Esophagus muscularis mucosa (tissue), 4 donors: ENCODE results near the gene MUC4. TPM values are rescaled to one million over a fixed set of nuclear protein-coding genes. Genes with fewer than 3 reads are reported as not detected.
"Not testable (repeated sequence)": the region's sequence is repeated elsewhere in the genome, so short reads cannot be mapped to it uniquely, and the experiment has no call there.

ENCODE experiments used
- DNase-seq: peaks from one replicate; pipeline ENCODE4 v3.0.0-alpha.2; 2017; ENCODE audit errors: extremely low spot score
- H3K27ac ChIP-seq, 4 donors: fragments of 200-600 bp; sonication (generic); replicated peaks in 1 of 4; 1 replicate in 3 of 4; 2 replicates in 1 of 4; pipeline ENCODE4 v1.5.1; 2016 to 2019; ENCODE audit warnings: mild to moderate bottlenecking in 1 of 4
- H3K27me3 ChIP-seq, 4 donors: fragments of 200-600 bp; sonication (generic); one replicate each; pipeline versions ENCODE4 v1.5.1 to v1.6.0; 2016 to 2019
- H3K36me3 ChIP-seq, 4 donors: fragments of 200-600 bp; sonication (generic); one replicate each; pipeline ENCODE4 v1.5.1; 2016 to 2019
- H3K4me1 ChIP-seq, 4 donors: fragments of 200-600 bp; sonication (generic); one replicate each; pipeline ENCODE4 v1.5.1; 2016 to 2019
- H3K4me3 ChIP-seq, 4 donors: fragments of 200-600 bp; sonication (generic); 1 replicate in 2 of 4; 2 replicates in 2 of 4; pipeline ENCODE4 v1.5.1; 2016 to 2019; ENCODE audit warnings: mild to moderate bottlenecking in 4 of 4, moderate library complexity in 1 of 4
- H3K9me3 ChIP-seq, 4 donors: fragments of 200-600 bp; sonication (generic); 1 replicate in 3 of 4; 2 replicates in 1 of 4; pipeline ENCODE4 v1.5.1; 2016 to 2019
- EP300 ChIP-seq: sonication (generic); formaldehyde crosslinking; IDR thresholded peaks from one replicate; pipeline ENCODE4 v1.6.1; 2017; ENCODE audit warnings: antibody characterized with exemption
- POLR2A ChIP-seq: fragments of 450-650 bp; IDR thresholded peaks from one replicate; pipeline ENCODE4 v1.6.1; 2017; ENCODE audit warnings: antibody characterized with exemption, moderate library complexity, mild to moderate bottlenecking, low read depth
- POLR2AphosphoS5 ChIP-seq, 2 donors: sonication (generic); formaldehyde crosslinking; IDR thresholded peaks; one replicate each; pipeline ENCODE4 v1.6.1; 2017; ENCODE audit warnings: antibody characterized with exemption in 2 of 2
- WGBS: methylation state at CpG from one replicate; pipeline ENCODE4 v1.1.5; 2018; 5-methylcytosine and 5-hydroxymethylcytosine counted together
- intact Hi-C: fragments of 100-400 bp; cut with DNase I; formaldehyde crosslinking; loops from one replicate; pipeline ENCODE4 v1.15.1; 2023
- total RNA-seq, 4 donors: library from RNA; depleted of rRNA; stranded (reverse); fragments of >200 nt; gene quantifications; one replicate each; pipeline versions ENCODE4 v1.1.0 to v1.2.1, GENCODE V29; 2016
- TF ChIP-seq, protein P1 (sequence below), 3 experiments: fragments of 200-600 bp in 2 of 3; fragments of 450-650 bp in 1 of 3; sonication (generic) in 2 of 3; IDR thresholded peaks; one replicate each; pipeline ENCODE4 v1.5.1; 2017 to 2019; ENCODE audit warnings: antibody characterized with exemption in 3 of 3, mild to moderate bottlenecking in 2 of 3, moderate library complexity in 1 of 3

The MUC4 gene
- total RNA-seq, 4 donors from 2014 or later = 0.19 to 0.63 (median 0.42) TPM; not detected in 1

DNA sequence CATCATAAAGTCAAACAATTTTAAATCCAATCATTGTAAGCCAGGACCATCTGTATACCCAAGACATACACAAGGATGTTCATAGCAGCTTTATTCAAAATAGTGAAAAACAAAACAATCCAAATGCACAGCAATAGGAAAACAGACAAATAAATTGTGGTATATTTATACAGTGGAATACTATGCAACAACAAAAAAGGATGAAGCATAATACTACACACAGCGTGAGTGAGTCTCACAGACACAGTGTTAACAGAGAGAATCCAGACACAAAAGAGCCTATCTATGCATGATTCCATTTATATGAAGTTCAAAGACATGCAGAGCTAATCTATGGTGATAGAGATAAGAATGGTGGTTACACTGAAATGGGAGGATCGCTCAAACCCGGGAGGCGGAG lies 96.6 kb downstream of the MUC4 start:
- H3K9me3 ChIP-seq = no peaks in the 10 kb centered on the region
- H3K27me3 ChIP-seq = no peaks in the 10 kb centered on the region
- no peak for TF ChIP-seq POLR2A
- TF ChIP-seq POLR2AphosphoS5 (IDR thresholded peaks at IDR 0.05) = no peak
- TF ChIP-seq EP300 = no peak
- TF ChIP-seq, protein P1, sequence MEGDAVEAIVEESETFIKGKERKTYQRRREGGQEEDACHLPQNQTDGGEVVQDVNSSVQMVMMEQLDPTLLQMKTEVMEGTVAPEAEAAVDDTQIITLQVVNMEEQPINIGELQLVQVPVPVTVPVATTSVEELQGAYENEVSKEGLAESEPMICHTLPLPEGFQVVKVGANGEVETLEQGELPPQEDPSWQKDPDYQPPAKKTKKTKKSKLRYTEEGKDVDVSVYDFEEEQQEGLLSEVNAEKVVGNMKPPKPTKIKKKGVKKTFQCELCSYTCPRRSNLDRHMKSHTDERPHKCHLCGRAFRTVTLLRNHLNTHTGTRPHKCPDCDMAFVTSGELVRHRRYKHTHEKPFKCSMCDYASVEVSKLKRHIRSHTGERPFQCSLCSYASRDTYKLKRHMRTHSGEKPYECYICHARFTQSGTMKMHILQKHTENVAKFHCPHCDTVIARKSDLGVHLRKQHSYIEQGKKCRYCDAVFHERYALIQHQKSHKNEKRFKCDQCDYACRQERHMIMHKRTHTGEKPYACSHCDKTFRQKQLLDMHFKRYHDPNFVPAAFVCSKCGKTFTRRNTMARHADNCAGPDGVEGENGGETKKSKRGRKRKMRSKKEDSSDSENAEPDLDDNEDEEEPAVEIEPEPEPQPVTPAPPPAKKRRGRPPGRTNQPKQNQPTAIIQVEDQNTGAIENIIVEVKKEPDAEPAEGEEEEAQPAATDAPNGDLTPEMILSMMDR (IDR thresholded peaks at IDR 0.05) = no peak
- peaks cover 15 to 40% (median 34%) of the 10 kb centered on the region in 4 donors for H3K36me3 ChIP-seq
- no peak for DNase-seq
- no peak overlapping the region for H3K27ac ChIP-seq
- 69% methylated on average over 4 of the region's 4 CpGs for WGBS
- no peaks in the 10 kb centered on the region for H3K4me1 ChIP-seq
- intact Hi-C loops = no loop called here
- H3K4me3 ChIP-seq = no peak overlapping the region

DNA sequence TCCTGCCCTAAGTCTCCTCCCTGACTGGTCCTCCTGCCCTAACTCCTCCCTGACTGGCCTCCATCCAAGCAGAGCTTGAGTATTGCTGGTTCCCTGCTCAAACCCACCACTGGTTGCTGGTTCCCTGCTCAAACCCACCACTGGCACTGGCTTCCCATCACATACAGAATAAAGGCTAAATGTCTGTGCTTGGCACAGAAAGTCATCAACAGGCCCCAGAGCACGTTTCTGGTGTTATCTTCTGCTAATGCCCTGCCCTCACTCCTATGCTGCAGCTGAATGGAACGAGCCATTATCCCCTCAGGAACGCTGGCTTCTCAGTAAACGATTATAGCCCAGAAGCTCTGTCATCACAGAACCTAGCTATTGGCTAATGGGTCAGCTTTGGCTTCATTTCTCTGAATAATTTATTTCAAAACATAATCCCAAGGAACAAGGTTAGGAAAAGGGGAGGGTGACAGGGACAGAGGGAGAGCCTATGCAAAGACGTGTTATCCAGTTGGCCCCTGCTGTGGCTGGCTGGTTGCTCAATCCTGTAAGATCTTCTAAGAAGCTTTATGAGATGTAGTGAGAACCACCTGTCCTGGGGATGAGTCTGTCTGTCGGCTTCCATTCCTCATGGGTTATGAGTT lies 97.2 kb downstream of the MUC4 start:
- WGBS = 88% methylated on average over 6 of the region's 6 CpGs
- DNase-seq = no peak
- H3K27me3 ChIP-seq = no peaks in the 10 kb centered on the region
- peaks cover 15 to 46% (median 39%) of the 10 kb centered on the region in 4 donors for H3K36me3 ChIP-seq
- no peaks in the 10 kb centered on the region for H3K4me1 ChIP-seq
- intact Hi-C loops = no loop called here
- TF ChIP-seq POLR2A (no peak), EP300 (no peak), POLR2AphosphoS5 (IDR thresholded peaks at IDR 0.05) (no peak)
- TF ChIP-seq, protein P1 (IDR thresholded peaks at IDR 0.05) = no peak
- H3K9me3 ChIP-seq = no peaks in the 10 kb centered on the region
- H3K4me3 ChIP-seq = no peak overlapping the region
- H3K27ac ChIP-seq = no peak overlapping the region

DNA sequence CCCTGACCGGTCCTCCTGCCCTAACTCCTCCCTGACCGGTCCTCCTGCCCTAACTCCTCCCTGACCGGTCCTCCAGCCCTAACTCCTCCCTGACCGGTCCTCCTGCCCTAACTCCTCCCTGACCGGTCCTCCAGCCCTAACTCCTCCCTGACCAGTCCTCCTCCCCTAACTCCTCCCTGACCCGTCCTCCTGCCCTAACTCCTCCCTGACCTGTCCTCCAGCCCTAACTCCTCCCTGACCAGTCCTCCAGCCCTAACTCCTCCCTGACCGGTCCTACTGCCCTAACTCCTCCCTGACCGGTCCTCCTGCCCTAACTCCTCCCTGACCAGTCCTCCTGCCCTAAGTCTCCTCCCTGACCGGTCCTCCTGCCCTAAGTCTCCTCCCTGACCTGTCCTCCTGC lies 98.6 kb downstream of the MUC4 start:
- H3K27ac ChIP-seq, H3K4me1 ChIP-seq, H3K27me3 ChIP-seq, H3K9me3 ChIP-seq, intact Hi-C loops, DNase-seq, H3K4me3 ChIP-seq: not testable (repeated sequence)
- WGBS = 47% methylated on average over 6 of the region's 9 CpGs
- H3K36me3 ChIP-seq = peaks cover 15 to 60% (median 52%) of the 10 kb centered on the region in 4 donors

DNA sequence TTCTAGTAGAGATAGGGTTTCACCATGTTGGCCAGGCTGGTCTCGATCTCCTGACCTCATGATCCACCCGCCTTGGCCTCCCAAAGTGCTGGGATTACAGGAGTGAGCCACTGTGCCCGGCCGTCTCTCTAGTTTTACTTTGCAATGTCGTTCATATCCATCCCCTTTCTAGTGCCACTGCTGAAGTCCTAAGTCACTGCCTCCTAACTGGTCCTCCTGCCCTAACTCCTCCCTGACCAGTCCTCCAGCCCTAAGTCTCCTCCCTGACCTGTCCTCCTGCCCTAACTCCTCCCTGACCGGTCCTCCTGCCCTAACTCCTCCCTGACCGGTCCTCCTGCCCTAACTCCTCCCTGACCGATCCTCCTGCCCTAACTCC lies 99.2 kb downstream of the MUC4 start:
- H3K9me3 ChIP-seq, H3K27me3 ChIP-seq, H3K4me1 ChIP-seq, DNase-seq, intact Hi-C loops, H3K27ac ChIP-seq, H3K4me3 ChIP-seq: not testable (repeated sequence)
- H3K36me3 ChIP-seq = peaks cover 15 to 62% (median 54%) of the 10 kb centered on the region in 4 donors
- WGBS = 82% methylated on average over 8 of the region's 8 CpGs

DNA sequence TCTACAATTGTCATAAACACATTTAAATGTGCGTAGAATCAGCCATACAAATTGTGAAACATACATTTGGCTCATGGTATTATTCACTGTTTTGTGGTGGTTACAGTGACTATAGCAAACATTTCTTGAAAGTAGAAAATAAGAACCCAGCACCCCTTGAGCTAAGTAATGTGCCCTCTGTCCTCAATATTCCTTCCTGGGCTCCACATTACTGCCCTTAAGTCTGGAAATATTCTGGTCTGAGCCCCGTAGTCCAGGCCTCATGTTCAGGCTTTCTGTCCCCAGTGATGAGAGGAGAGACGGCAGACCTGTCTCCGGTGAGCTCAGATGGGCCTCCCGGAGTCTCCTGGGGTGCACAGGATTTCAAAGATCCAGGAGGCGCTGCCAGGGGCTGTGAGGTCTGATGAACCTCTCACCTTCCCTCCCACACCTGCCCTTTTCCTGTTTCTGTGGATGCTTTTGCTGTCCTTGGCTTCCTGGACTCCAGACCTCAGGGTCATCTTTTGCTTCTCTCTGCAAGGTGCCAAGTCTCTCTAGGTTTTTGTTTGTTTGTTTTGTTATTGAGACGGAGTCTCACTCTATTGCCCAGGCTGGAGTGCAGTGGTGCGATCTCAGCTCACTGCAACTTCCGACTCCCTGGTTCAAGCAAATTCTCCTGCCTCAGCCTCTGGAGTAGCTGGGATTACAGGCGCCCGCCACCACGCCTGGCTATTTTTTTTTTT lies 99.8 kb downstream of the MUC4 start:
- H3K9me3 ChIP-seq = no peaks in the 10 kb centered on the region
- H3K4me1 ChIP-seq = no peaks in the 10 kb centered on the region
- peaks cover 15 to 62% (median 54%) of the 10 kb centered on the region in 4 donors for H3K36me3 ChIP-seq
- H3K4me3 ChIP-seq = no peak overlapping the region
- TF ChIP-seq EP300 = no peak
- TF ChIP-seq, protein P1 (IDR thresholded peaks at IDR 0.05) = no peak
- no peak for DNase-seq
- WGBS = 86% methylated on average over 12 of the region's 12 CpGs
- no peaks in the 10 kb centered on the region for H3K27me3 ChIP-seq
- intact Hi-C loops = no loop called here
- H3K27ac ChIP-seq = no peak overlapping the region

DNA sequence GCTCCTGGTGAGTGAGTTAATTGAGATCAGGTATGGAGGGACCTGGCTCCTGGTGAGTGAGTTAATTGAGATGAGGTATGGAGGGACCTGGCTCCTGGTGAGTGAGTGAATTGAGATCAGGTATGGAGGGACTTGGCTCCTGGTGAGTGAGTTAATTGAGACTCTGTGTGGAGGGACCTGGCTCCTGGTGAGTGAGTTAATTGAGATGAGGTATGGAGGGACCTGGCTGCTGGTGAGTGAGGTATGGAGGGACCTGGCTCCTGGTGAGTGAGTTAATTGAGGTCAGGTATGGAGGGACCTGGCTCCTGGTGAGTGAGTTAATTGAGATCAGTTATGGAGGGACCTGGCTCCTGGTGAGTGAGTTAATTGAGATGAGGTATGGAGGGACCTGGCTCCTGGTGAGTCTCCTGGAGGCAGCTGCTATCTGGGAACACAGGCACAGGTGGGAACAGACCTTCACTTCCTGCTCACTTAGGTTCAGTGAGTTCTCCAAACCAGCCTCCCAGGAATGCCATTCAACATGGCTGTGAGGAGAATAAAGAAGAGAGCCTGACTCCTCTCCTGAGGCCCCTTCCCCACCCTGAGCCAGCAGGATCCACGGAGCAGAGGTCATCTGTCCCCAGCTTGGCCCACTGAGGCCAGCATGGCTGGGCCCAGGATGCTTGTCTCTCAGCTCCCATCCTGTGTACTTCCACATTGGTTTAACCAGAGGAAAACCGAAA lies 100.5 kb downstream of the MUC4 start:
- H3K27me3 ChIP-seq, H3K9me3 ChIP-seq, DNase-seq, H3K4me1 ChIP-seq, H3K4me3 ChIP-seq, intact Hi-C loops, H3K27ac ChIP-seq: not testable (repeated sequence)
- peaks cover 15 to 59% (median 54%) of the 10 kb centered on the region in 4 donors for H3K36me3 ChIP-seq
- WGBS = 67% methylated on average over 2 of the region's 2 CpGs

DNA sequence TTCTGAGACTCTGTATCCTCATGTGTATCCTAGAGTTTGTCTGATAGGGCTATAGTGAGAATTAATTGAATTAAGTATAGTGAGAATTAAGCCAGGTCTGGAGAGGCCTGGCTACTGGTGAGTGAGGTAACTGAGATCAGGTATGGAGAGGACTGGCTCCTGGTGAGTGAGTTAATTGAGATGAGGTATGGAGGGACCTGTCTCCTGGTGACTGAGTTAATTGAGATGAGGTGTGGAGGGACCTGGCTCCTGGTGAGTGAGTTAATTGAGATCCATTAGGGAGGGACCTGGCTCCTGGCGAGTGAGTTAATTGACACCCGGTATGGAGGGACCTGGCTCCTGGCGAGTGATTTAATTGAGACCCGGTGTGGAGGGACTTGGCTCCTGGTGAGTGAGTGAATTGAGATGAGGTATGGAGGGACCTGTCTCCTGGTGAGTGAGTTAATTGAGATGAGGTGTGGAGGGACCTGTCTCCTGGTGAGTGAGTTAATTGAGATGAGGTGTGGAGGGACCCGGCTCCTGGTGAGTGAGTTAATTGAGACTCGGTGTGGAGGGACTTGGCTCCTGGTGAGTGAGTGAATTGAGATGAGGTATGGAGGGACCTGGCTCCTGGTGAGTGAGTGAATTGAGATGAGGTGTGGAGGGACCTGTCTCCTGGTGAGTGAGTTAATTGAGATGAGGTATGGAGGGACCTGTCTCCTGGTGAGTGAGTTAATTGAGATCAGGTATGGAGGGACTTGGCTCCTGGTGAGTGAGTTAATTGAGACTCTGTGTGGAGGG lies 101.4 kb downstream of the MUC4 start:
- 62% methylated on average over 6 of the region's 6 CpGs for WGBS
- H3K36me3 ChIP-seq = peaks cover 15 to 50% (median 46%) of the 10 kb centered on the region in 4 donors
- H3K27ac ChIP-seq, H3K4me3 ChIP-seq, intact Hi-C loops, H3K27me3 ChIP-seq, H3K9me3 ChIP-seq, DNase-seq, H3K4me1 ChIP-seq: not testable (repeated sequence)
